Activated T-cell treated with anti-CD3 and anti-CD28 coated beads for 1 hour (primary cell): Measurements from ENCODE around the gene FCN2.
"Not testable (repeated sequence)": the region's sequence is repeated elsewhere in the genome, so short reads cannot be mapped to it uniquely, and the experiment has no call there.

Experiments
- DNase-seq: peaks from one replicate; pipeline ENCODE4 v3.0.0-alpha.2; 2020; ENCODE audit warnings: low read depth

FCN2 gene

DNA sequence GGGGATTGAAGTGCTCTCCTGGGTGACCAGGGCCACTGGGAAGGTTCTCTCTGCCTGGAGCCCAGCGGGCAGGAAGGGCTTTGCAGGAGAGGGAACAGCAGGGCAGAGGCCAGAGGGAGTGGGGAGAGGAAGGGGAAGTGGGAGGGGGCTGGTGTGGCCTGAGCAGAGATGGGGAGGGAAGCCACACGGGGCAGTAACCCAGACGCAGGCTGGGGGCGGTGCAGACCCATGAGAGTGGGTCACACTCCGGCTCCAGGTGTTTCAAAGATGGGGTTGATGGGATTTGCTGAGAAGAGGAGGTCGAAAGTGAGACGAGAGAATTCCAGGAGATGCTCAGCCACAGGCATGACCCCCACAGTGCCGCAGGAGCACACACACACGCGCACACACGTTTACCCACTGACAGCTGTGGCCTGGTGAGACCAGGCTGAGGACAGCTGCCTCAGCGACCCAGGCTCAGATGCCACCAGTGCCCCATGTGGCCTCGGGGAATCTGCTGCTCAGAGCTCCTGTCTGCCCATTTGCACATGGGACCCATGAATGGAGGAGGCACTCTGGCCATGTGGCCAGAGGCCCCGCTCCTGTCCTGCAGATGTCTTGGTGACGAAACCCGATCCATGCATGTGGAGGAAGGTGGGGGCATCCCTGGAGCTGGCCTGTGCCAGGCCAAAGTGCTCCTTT is 32.7 kb upstream of the FCN2 start:
- DNase-seq = no peak

DNA sequence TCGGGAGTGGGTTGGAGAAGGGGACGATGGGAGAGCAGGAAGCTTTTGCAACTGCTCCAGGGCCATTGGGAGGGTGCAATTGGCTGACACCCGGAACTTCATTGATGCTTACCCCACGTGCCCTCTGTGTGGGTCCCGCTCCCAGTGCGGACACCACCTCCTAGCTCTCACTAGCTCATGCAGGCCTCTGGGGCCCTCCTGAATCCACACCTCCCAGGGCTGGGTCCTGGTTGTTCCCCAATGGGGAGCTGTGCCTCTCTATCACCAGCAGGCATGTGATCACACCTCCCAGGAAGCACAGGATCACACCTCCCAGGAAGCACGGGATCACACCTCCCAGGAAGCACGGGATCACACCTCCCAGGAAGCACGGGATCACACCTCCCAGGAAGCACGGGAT is 32.1 kb upstream of the FCN2 start:
- no peak for DNase-seq

DNA sequence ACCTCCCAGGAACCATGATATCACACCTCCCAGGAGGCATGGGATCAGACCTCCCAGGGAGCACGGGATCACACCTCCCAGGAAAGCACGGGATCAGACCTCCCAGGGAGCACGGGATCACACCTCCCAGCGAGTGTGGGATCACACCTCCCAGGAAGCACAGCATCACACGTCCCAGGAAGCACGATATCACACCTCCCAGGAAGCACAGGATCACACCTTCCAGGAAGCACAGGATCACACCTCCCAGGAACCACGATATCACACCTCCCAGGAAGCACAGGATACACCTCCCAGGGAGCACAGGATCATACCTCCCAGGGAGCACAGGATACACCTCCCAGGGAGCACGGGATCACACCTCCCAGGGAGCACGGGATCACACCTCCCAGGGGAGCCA is 30.0 kb upstream of the FCN2 start:
- no peak for DNase-seq

DNA sequence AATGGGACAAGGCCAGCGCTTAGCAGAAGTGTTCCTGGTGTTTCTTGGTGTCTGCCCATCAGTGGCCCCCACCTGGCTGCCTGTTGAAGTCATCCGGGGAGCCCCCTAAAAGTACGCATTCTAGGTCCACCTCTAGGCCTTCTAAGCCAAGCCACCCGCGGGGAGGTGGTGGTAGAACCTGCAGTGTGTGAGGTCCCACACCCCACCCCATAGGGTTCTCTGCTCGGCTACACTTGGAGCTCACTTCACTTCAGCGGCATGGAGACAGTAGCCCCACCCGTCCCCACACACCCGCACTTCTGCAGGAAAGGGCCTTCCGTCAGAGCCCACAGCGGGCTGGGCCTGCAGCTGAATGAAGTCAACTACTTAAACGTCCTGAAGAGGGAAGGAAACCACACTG is 29.6 kb upstream of the FCN2 start:
- DNase-seq = no peak

DNA sequence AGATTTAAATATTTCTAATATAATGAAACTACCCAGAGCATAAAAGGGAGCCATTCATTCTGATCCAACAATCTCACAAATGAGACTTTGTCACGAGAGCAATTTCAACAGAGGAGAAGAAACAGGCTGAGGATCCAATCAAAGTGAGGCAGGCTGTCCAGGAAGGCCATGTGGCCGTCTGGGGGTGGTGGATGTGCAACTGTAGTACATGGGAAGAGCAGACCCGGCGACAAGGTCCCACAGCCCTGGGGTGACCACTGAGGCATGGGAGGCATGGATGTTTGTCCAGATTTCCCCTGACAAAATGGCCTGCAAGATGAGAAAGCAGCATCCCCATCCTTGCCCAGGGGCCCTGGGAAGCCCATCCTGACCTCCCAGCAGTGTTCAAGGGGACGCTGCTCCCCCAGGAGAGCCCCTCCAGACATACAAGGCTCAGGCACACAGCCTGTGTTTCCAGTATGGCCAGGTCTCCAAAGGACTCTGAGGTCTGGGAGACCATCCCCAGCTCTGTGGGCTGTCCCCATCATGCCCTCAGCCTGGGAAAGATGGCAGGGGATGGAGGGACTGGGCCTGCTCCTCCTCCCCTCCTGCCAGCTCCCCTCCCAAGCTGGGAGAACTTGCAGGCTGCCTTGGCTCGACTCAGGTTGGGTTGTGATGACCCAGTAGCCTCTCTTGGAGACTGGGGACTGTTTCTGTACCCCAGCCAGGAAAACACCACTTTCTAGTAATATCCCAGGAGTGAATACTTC is 27.5 kb upstream of the FCN2 start:
- no peak for DNase-seq

DNA sequence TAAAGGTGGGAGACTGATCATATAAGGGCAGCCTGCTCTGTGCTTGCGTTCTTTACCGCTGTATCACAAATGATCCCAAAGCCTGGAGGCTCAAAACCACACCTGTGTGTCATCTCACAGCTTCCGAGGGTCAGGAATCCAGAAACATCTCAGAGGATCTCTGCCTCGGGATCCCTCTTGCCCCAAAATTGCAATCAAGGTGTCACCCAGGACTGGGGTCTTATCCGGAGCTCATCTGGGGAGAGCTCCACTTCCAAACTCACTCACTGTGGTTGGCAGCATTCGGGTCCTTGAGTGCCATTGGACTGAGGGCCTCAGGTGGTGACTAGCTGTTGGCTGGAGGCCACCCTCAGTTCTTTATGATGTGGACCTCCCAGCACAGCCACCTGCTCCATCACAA is 26.7 kb upstream of the FCN2 start:
- DNase-seq = no peak

DNA sequence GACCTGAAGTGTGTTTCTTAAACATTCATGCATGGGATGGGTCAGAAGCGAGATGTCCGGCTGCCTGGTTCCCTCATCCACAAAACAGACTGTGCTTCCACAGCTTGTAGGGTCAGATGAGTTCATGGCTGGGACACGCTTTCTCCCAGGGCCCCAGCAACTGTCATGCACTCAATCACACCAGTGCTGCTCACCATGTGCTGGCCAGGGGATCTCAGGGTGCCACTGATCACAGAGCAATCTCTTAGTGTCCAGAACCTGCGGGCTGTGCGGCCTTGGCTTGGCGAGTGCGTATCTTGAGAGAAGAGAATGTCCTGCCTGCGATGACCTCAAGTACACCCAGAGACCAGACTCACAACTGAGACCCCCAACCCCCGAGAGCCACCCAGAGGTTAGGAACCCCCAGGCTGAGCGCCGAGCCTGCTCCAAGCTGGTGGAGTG is 26.0 kb upstream of the FCN2 start:
- no peak for DNase-seq

DNA sequence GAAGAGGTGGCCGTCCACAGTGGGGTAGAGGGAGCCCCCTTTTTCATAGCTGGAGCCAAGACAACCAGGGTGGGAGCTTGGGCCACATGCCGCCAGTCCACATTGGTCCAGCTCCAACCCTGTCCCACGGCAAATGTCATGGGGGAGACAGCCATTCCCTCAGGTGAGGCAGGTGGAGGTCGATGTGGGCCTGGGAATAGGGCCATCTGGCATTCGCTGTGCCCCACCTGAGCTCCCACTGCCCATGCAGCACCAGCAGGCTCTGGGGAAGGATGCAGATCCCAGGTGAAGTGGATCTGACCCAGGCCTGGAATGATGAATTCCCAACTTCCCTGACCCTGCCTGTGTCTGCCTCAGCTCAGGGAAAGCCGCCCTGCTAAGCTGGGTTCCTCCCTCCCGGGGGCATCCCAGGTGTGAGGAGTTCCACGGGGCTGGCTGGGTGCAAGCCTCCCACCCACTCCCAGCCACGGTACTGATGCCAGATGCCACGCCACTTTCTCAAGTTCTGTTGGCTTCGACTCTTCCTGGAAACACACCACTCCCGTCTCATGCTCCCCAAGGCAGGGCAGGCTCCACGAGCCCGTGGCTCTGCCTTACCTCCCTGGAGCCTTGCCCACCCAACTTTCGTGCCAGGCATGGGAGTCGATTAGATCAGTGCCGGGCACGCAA is 25.2 kb upstream of the FCN2 start:
- no peak for DNase-seq

DNA sequence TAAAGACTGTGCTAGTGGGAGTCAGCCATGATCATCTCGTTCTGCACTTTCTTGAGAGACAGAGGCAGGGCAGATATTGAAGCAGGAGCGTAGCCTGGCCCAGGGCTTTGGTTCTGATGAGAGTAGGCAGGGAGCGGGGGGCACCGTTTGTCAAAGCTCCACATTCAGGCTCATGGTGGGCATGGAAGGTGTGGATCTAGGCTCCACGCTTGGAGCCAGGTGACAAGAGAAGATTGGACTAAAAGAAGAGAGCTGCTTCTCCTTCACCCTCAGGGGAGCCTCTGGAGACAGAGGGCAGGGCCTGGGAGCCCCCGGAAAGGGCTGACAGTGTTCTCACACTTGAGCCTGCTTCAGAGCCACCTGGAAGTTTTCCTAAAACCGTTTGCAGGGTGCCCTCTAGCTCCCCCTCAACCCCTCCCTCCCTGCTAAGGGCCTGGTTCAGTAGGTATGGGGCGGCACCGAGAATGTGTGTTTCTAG is 24.7 kb upstream of the FCN2 start:
- DNase-seq = no peak

DNA sequence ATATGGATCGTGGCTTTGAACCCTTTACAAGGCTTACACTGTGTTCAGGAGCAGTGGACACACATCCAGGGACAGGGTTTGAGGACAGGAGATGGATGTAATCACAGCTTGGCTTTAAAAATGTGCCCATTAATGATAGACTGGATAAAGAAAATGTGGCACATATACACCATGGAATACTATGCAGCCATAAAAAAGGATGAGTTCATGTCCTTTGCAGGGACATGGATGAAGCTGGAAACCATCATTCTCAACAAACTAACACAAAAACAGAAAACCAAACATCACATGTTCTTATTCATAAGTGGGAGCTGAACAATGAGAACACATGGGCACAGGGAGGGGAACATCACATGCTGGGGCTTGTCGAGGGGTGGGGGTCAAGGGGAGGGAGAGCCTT is 23.2 kb upstream of the FCN2 start:
- not testable (repeated sequence) for DNase-seq

DNA sequence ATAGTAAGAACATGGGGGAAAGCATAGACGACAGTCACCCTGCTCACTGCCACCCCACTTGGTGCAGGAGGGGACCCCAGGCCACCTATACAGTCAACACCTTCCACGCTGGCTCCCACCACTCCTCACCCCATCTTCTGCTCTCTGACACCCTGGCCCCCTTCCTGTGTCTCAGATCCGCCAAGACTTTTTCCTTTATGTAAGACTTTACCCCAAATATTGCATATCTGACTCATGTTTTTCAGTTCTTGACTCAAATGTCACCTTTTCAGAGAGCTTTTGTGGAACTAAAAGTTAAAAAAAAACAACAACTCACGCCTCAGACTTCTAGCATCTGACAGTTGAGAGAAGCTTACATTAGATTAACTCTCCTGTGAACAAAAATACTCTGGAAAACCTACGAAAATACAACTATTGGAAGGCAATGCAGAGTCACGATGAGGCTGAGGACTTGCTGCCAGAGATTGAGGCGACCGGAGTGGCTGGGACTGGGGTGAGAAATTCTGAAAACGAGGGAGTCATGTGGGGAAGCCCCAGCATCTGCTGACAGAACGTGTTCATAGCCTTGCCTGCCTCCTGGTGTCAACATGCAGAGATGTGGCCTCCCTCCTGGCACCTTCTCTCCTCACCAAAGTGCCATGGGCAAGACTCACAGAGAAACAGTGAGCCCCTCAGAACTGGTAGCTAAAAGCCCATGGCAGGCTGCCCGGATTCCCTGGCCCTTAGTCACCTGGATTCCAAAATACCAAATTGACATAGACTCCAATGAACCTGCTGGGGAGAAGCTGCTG is 22.4 kb upstream of the FCN2 start:
- no peak for DNase-seq

DNA sequence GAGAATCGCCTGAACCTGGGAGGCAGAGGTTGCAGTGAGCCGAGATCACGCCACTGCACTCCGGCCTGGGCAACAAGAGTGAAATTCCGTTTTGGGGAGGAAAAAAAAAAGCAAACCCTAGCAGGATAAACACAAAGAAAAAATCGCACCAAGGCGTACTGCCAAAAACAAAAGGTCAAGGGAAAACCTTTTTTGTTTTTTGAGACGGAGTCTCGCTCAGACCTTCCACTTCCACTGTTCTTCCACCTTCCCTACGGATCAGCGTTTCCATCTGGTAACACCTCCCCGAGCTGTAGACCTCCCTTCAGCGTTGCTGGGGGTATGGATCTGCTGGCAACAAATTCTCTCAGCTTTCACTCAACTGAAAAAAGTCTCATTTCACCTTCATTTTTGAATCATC is 20.1 kb upstream of the FCN2 start:
- DNase-seq = no peak

DNA sequence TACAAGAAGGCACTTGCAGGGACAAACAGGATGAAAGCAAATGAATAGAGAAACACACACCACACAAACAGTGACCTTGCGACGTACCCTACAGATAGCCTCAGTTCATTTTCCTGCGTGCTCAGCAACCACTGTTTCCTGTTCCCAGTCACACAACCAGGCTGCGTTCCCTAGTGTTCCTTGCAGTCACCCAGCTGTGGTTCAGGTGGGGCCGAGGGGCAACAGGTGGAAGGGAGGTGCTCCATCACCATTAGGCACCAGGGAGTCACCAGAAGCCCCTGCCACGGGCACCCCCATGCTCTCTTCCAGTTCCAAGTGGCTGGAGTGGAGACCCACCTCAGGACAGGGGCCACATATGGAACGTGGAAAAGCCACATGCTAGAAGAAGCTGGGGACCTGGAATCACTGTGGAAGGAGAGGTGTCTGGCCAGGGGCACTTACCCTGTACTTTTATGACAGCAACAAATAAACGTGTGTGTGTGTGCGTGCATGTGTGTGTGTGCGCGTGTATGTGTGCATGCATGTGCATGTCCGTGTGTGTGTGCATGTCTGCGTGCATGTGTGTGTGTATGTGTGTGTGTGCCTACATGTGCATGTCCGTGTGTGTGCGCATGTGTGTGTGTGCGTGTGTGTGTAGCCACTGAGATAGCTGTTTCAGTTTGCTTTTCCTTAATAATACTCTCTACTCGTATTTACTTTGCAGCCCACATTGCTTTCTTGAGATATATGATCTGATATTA is 18.8 kb upstream of the FCN2 start:
- no peak for DNase-seq

DNA sequence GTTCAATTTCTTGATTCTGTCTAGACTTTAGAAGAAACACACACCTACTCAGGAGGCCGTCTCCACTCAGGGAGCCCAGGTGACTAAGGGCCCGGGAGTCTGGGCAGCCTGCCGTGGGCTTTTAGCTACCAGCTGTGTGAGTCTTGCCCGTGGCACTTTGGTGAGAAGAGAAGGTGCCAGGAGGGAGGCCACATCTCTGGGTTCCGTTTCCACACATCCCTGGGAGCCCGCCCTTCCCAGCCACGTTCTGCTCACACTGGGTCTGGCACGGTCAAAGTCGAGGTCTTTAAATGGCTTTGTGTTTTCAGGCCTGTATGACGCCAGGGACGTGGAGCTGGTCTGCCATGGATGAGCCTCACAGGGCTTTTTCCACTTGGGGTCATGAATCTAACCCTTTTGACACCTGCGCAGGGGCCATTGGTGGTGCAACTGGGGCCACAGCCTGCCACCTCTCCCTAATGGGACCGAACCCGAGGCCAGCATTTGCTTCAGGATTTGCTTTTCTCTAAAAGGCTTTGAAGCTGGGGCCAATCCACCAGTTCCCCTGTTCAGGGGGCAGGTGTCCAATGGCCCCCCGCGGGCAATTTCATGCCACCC is 17.2 kb upstream of the FCN2 start:
- DNase-seq = no peak

DNA sequence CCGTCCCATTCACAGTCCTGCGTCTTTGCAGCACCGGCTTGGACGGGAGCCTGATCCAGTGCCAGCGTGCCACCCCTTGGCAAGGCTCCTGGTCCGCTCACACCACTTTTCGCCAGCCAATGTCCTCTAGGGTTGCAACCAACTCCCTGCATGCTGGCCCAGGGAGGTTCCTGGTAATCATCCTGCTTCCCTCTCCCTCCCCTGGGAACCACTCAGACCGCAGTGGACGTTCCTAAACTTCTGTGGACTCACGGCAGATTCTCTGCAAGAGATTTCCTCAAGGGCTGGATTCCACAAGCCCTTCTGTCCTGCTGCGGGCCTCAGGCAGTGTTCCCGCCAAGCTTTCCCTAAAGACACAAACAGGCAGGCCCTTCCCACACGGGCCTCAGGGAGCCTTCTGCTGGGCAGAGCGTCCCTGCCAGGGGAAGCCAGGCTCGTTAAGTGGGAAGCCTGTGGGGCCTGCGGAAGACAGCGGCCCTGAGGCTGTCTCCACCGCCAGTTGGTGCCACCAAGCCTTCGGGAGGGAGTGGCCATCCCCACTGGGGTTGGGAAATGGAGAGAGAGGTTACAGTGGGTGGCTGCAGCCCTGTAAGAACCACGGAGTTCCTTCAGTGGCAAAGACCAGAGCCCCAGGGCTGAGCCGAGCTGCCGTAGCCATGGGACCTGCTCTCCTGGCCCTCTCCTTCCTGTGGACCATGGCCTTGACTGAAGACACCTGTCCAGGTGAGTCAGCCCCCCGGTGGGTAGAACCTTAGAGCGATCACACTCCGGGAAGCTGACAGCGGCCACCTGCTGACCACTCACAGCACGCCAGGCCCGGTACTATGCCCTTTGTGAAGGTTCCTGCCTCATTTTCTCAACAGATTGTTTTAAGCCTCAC is 16.4 kb upstream of the FCN2 start:
- no peak for DNase-seq

DNA sequence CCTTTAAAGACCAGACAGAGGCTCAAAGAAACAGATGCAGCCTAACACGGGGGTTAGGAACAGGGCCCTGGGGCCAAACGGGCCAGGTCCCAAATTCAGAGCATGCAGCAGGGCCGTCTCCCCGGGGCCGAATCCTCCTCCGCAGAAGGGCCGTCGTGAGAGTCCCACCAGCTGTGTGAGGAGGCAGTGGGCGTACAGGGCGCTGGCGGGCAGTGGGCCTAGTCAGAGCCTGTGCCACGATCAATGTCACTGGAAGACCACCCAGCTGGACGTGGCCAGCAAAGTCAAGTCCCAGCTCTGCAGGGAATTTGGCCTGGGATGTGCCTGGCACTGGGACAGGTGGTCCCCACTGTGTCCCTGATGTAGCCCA is 15.8 kb upstream of the FCN2 start:
- no peak for DNase-seq

DNA sequence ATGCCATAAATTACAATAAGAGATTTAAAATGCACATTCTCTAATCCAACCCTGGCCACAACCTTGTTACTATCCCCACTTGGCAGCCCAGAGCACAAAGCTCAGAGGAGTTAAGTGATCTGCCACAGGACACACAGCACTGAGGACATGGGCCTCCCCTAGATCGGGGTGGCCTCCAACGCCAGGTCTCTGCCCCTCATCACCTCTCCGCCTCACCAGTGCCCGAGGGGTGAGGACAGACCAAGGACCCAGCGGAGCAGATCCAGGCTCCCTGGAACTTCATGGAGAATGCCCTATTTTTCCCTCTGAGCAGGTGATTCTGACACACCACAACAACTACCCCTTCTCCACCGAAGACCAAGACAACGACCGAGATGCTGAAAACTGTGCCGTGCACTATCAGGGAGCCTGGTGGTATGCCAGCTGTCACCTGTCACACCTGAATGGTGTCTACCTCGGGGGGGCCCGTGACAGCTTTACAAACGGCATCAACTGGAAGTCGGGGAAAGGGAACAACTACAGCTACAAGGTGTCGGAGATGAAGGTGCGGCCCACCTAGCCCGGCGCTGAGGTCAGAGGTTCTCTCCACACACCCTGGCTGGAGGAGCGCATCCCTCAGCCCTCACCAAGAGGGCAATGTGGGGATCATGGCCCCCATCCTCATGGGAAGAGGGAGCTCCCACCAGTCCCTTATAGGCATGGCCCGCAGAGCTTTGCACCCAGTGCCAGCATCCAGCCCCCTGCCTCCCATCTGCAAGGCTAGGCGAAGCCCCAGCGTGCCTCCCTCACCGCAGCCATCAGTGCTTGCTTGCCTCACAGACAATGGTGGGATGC is 12.5 kb upstream of the FCN2 start:
- DNase-seq = no peak

DNA sequence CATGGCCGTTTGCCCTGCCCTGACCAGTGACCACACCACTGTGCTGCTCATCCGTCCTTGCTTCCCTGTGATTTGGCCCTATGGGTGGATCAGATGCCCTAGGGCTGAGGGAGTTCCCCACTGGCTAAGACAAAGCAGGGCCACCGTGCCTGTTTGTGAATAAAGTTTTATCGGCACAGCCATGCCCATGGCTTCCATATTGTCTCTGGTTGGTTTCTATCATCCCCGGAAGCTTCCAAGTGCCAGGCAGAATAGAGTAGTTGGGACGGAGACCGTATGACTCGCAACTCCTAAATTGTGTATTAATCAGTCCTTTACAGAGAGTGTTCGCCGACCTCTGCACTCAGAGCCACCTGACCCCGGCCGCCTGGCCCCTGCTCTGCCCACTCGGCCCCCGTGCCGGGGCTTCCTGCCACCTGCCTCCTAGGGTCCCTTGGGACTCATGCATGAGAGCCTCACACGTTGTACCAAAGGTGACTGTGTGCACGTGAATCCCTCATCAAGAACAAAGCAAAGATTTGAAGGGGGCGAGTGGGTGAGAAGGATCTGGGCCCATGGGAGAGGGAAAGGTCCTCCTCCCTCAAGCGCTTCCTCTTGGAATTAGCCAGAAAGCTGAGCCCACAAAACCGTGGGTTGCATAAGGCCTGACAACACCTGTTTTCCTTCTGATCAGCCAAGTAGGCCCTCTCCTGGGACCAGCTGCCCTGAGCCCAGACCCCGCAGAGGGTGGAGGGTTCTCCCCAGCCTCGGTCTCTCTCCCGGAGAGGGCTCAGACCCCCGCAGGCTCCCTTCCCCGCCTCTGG is 11.7 kb upstream of the FCN2 start:
- DNase-seq = no peak
